Thyroid gland (tissue), 4 donors: ENCODE data around the gene NOC4L.

Experiments used
- CTCF ChIP-seq, 6 experiments: fragments of 200-600 bp in 3 of 6; fragments of 450-650 bp in 3 of 6; sonication (generic) in 3 of 6; IDR thresholded peaks; one replicate each; pipeline ENCODE4 v1.5.1; 2016 to 2019; ENCODE audit warnings: antibody characterized with exemption in 6 of 6, mild to moderate bottlenecking in 2 of 6, inconsistent platforms in 1 of 6, moderate library complexity in 1 of 6
- POLR2A ChIP-seq, 2 donors: fragments of 450-650 bp; IDR thresholded peaks; one replicate each; pipeline ENCODE4 v1.6.1; 2017; ENCODE audit warnings: antibody characterized with exemption in 2 of 2, mild to moderate bottlenecking in 2 of 2, moderate library complexity in 1 of 2

DNA sequence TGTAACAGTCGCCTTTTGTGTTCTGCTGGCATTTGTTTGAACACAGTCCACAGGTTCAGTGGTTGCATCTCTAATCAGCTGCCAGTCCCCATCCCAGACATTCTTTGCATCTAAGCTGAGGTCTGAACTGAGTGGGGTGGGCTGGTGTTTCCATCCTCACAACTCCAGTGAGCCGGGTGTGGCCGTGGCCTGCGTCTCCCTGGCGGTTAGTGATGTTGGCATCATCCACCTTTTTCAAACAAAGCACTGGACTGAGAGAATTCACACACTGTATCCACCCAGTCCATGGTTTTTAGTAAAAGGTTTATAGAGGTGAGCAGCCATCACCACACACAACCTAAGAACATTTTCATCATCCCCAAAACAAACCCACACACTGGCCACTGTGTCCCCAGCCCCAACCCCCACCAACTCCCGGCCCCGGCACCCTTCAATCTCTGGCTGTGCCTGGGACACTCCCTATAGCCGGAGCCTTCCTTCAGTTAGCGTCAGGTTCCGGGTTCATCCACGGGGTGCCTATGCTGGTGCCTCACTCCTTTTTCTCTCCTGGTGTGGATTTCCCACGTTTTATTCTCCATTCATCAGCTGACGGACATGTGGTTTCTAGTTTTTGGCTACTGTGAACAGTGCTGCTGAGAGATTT lies 6.7 kb upstream of the NOC4L start:
- TF ChIP-seq POLR2A (IDR thresholded peaks at IDR 0.05): no peak
- TF ChIP-seq CTCF (IDR thresholded peaks at IDR 0.05): no peak
